DOHH2 (cell line): ENCODE results near the gene MED13L.
"Not testable (repeated sequence)": the region's sequence is repeated elsewhere in the genome, so short reads cannot be mapped to it uniquely, and the experiment has no call there.

Experiments used
- H3F3A ChIP-seq: fragments of 200-600 bp; sonication (generic), shearing (Covaris generic); 2 replicates; pipeline ENCODE4 v1.6.0; 2016; ENCODE audit warnings: antibody characterized with exemption, mild to moderate bottlenecking; ENCODE audit not compliant: control insufficient read depth, insufficient read depth
- H3K27ac ChIP-seq: fragments of 200-600 bp; sonication (generic); 2 replicates; pipeline ENCODE4 v1.5.1; 2014; ENCODE audit warnings: low read depth, mild to moderate bottlenecking, low read length, moderate library complexity
- H3K27me3 ChIP-seq: fragments of 200-600 bp; sonication (generic); 2 replicates; pipeline ENCODE4 v1.6.1; 2014; ENCODE audit warnings: mild to moderate bottlenecking, low read length, mixed read lengths; ENCODE audit not compliant: control insufficient read depth
- H3K36me3 ChIP-seq: fragments of 200-600 bp; sonication (generic); 2 replicates; pipeline ENCODE4 v1.6.1; 2014; ENCODE audit warnings: mild to moderate bottlenecking, low read length, moderate library complexity, mixed read lengths; ENCODE audit not compliant: control insufficient read depth
- H3K4me1 ChIP-seq: fragments of 200-600 bp; sonication (generic); 2 replicates; pipeline ENCODE4 v1.6.1; 2014; ENCODE audit warnings: mild to moderate bottlenecking, low read length, mixed read lengths; ENCODE audit not compliant: control insufficient read depth
- H3K4me2 ChIP-seq: fragments of 200-600 bp; sonication (generic); 2 replicates; pipeline ENCODE4 v1.6.0; 2014; ENCODE audit warnings: mild to moderate bottlenecking, low read length, moderate library complexity
- H3K4me3 ChIP-seq: fragments of 200-600 bp; sonication (generic); 2 replicates; pipeline ENCODE4 v1.5.1; 2014; ENCODE audit warnings: mild to moderate bottlenecking, low read length, mixed read lengths
- H3K79me2 ChIP-seq: fragments of 200-600 bp; sonication (generic); 2 replicates; pipeline ENCODE4 v1.6.1; 2014; ENCODE audit warnings: mild to moderate bottlenecking, low read length, mixed read lengths; ENCODE audit not compliant: control insufficient read depth
- H3K9me2 ChIP-seq: fragments of 200-600 bp; sonication (generic); replicated peaks from 2 replicates; pipeline ENCODE4 v1.6.1; 2014; ENCODE audit warnings: mild to moderate bottlenecking, low read length, mixed read lengths; ENCODE audit not compliant: control insufficient read depth
- H3K9me3 ChIP-seq: fragments of 200-600 bp; sonication (generic); 2 replicates; pipeline ENCODE4 v1.6.1; 2014; ENCODE audit warnings: antibody characterized with exemption, low read length, mixed read lengths; ENCODE audit not compliant: control insufficient read depth, insufficient read depth
- H4K20me1 ChIP-seq: fragments of 200-600 bp; sonication (generic); 2 replicates; pipeline ENCODE4 v1.6.0; 2014; ENCODE audit warnings: low read depth, mild to moderate bottlenecking, antibody characterized with exemption, low read length, moderate library complexity; ENCODE audit not compliant: control insufficient read depth, insufficient read depth
- CTCF ChIP-seq: fragments of 200-600 bp; sonication (generic); IDR thresholded peaks from one replicate; pipeline ENCODE4 v1.5.1; 2014; ENCODE audit warnings: antibody characterized with exemption, mild to moderate bottlenecking, low read depth, low read length; ENCODE audit not compliant: poor library complexity, severe bottlenecking
- EZH2phosphoT487 ChIP-seq: fragments of 200-600 bp; sonication (generic); IDR thresholded peaks from 2 replicates; pipeline ENCODE4 v1.6.1; 2017; ENCODE audit warnings: borderline replicate concordance, mild to moderate bottlenecking, antibody characterized with exemption, low read length, moderate library complexity, mixed read lengths

MED13L gene

GRCh38 chr12:115979851-115980250 lies 297.6 kb downstream of the MED13L start:
- H3K4me1 ChIP-seq: no peaks in the 10 kb centered on the region
- H3K9me3 ChIP-seq: no peaks in the 10 kb centered on the region
- no peaks in the 10 kb centered on the region for H3F3A ChIP-seq
- no peak overlapping the region for H3K4me2 ChIP-seq
- no peaks in the 10 kb centered on the region for H3K9me2 ChIP-seq
- H4K20me1 ChIP-seq: no peaks in the 10 kb centered on the region; the same call in 1 of the 2 replicates
- no peak overlapping the region for H3K4me3 ChIP-seq
- H3K36me3 ChIP-seq: peaks cover 19% of the 10 kb centered on the region
- H3K27ac ChIP-seq: no peak overlapping the region
- TF ChIP-seq CTCF (no peak), EZH2phosphoT487 (no peak)
- H3K27me3 ChIP-seq: no peaks in the 10 kb centered on the region
- H3K79me2 ChIP-seq: no peaks in the 10 kb centered on the region

- Histone ChIP-seq H3K9me3 (no peaks in the 10 kb centered on the region), H4K20me1 (no peaks in the 10 kb centered on the region; the same call in 1 of the 2 replicates), H3K9me2 (no peaks in the 10 kb centered on the region), H3K27ac (no peak overlapping the region), H3K4me3 (no peak overlapping the region), H3K36me3 (peaks cover 19% of the 10 kb centered on the region), H3K27me3 (no peaks in the 10 kb centered on the region), H3F3A (no peaks in the 10 kb centered on the region), H3K79me2 (no peaks in the 10 kb centered on the region), H3K4me2 (no peak overlapping the region), H3K4me1 (no peaks in the 10 kb centered on the region)
- no peak for TF ChIP-seq EZH2phosphoT487
- no peak for TF ChIP-seq CTCF
These were observed 298.1 kb downstream of the MED13L start for GRCh38 chr12:115979351-115979750.

GRCh38 chr12:115976829-115977228 lies 300.7 kb downstream of the MED13L start:
- H3K27ac ChIP-seq, H3K79me2 ChIP-seq, H4K20me1 ChIP-seq, H3K4me2 ChIP-seq, H3K4me3 ChIP-seq, H3K27me3 ChIP-seq, H3K9me2 ChIP-seq, H3K4me1 ChIP-seq, H3F3A ChIP-seq, H3K9me3 ChIP-seq: not testable (repeated sequence)
- H3K36me3 ChIP-seq: peaks cover 16% of the 10 kb centered on the region

- H3K36me3 ChIP-seq: peaks cover 19% of the 10 kb centered on the region
These were observed 302.1 kb downstream of the MED13L start for GRCh38 chr12:115975411-115975810.

More at GRCh38 chr12:115975411-115975810, 302.1 kb downstream of the MED13L start:
- Histone ChIP-seq H3K4me1 (no peaks in the 10 kb centered on the region), H3K4me3 (no peak overlapping the region), H3K79me2 (no peaks in the 10 kb centered on the region), H3K4me2 (no peak overlapping the region), H3K9me3 (no peaks in the 10 kb centered on the region), H3K27ac (no peak overlapping the region), H3F3A (no peaks in the 10 kb centered on the region), H4K20me1 (no peaks in the 10 kb centered on the region), H3K27me3 (no peaks in the 10 kb centered on the region), H3K9me2 (no peaks in the 10 kb centered on the region)
- TF ChIP-seq EZH2phosphoT487 (no peak), CTCF (no peak)
